NK-92 (cell line): Measurements from ENCODE around the gene C10orf67.

Source experiments
- DNase-seq: peaks from one replicate; lab custom pipeline; 2025; ENCODE audit not compliant: unreplicated experiment; lab: John Stamatoyannopoulos, UW

C10orf67 gene

GRCh38 chr10:23174074-23174976 lies 170.3 kb downstream of the C10orf67 start:
- no peak for DNase-seq

- no peak for DNase-seq
Observed at GRCh38 chr10:23173214-23174073, 171.2 kb downstream of the C10orf67 start.

- no peak for DNase-seq
Observed at GRCh38 chr10:23172429-23173213, 172.0 kb downstream of the C10orf67 start.

DNA sequence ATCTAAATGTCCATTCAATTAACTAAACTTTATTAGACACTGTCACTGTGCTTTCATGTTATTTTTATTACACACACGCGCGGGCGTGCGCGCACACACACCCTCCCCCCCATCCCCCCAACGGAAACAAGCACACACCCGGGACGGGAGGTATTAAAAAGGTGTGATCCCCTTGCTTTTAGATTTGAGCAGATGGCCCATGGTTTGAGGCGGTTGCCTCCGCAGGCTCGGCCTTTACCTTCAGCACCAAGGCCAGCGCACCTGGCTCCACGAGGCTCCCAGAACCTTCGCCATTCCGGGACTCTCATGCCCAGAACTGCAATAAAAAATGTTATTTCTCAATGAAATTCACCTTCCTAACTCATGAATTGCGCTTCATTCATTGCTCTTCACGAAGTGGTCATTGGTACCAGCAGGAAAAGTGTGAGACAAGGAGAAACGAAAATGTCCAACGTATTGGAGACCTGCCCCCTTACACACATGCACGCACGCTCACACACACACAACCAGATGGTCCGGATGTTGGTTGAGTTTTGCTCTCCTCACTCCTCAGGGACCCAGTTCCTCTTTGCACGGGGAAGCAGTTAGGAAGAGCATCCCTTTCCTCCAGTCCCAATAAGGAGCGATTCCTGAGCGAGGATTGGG lies 173.2 kb downstream of the C10orf67 start:
- no peak for DNase-seq

GRCh38 chr10:23158370-23158769 lies 186.2 kb downstream of the C10orf67 start:
- DNase-seq: no peak

- no peak for DNase-seq
Observed at GRCh38 chr10:23157691-23158369, 186.8 kb downstream of the C10orf67 start.

DNA sequence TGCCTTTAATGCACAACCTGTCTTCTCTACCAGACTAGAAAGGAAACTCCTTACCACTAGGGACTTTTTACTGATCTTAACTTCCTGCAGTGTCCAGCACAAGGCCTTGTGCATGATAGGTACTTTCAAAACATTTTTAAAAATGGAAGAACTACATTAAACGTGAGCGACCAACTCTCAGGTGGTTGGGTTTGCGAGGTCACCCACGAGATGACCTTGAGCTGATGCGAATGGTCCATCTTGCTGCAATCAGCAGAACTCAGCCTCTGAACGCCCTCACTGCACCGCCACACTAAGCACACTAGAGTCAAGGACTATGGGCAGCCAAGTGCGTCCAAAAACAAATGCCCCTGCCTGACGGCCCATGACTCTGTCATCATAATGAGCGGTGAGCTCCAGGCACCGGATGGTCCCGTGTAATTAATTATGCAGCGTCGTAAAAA lies 187.3 kb downstream of the C10orf67 start:
- no peak for DNase-seq

DNA sequence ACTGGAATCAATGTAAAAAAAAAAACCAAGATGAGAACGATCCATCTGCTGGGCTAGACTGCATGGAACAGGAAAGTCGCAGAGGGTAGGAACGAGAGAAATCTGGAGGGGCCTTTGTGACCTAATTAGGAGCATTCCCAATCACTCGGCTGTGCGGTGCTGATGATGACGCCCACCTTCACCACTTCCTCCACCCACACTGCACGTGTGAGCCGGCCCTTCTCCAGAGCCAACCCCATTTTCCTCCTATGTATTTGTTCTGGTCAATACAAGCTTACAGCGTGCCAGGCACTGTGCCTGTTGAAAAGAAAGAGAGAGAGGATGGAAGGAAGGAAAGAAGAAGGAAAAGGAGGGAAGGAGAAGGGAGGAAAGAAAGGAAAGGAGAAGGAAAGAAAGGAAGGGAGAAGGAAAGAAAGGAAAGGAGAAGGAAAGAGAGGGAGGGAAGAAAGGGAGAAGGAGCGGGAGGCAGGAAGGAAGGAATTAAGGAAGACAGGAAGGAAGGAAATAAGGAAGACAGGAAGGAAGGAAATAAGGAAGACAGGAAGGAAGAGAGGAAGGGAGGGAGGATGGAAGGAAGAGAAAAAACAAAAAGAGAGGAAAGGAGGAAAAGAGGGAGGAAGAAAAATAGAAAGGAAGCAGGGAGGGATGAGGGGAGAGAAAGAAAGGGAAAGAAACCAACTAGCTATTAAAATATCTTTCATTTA lies 188.0 kb downstream of the C10orf67 start:
- no peak for DNase-seq

GRCh38 chr10:23155169-23155568 lies 189.4 kb downstream of the C10orf67 start:
- no peak for DNase-seq
